Testis (tissue), 2 donors: ENCODE results near the gene SHTN1.

ENCODE experiments used
- POLR2A ChIP-seq: fragments of 450-650 bp; IDR thresholded peaks from one replicate; pipeline ENCODE4 v1.6.1; 2017; ENCODE audit warnings: antibody characterized with exemption, mild to moderate bottlenecking, moderate library complexity
- TF ChIP-seq, protein P1 (sequence below), 3 experiments: fragments of 450-650 bp in 2 of 3; fragments of 200-600 bp in 1 of 3; sonication (generic) in 1 of 3; IDR thresholded peaks; one replicate each; pipeline ENCODE4 v1.5.1; 2016 to 2019; ENCODE audit warnings: antibody characterized with exemption in 3 of 3, mild to moderate bottlenecking in 2 of 3, moderate library complexity in 1 of 3

- TF ChIP-seq, protein P1, sequence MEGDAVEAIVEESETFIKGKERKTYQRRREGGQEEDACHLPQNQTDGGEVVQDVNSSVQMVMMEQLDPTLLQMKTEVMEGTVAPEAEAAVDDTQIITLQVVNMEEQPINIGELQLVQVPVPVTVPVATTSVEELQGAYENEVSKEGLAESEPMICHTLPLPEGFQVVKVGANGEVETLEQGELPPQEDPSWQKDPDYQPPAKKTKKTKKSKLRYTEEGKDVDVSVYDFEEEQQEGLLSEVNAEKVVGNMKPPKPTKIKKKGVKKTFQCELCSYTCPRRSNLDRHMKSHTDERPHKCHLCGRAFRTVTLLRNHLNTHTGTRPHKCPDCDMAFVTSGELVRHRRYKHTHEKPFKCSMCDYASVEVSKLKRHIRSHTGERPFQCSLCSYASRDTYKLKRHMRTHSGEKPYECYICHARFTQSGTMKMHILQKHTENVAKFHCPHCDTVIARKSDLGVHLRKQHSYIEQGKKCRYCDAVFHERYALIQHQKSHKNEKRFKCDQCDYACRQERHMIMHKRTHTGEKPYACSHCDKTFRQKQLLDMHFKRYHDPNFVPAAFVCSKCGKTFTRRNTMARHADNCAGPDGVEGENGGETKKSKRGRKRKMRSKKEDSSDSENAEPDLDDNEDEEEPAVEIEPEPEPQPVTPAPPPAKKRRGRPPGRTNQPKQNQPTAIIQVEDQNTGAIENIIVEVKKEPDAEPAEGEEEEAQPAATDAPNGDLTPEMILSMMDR (IDR thresholded peaks at IDR 0.05), result no peak
- TF ChIP-seq POLR2A, result no peak
Observed at GRCh38 chr10:116994113-116994890, 10.7 kb downstream of the SHTN1 start.
